HuH-7 (cell line): Measurements from ENCODE around the gene HOXA6.
A peak's percentile ranks its signal among the peaks of the same experiment; 100 is the strongest.

ENCODE experiments used
- DNase-seq: peaks from one replicate; pipeline ENCODE4 v3.0.0; 2011; ENCODE audit warnings: low spot score

HOXA6 gene

DNA sequence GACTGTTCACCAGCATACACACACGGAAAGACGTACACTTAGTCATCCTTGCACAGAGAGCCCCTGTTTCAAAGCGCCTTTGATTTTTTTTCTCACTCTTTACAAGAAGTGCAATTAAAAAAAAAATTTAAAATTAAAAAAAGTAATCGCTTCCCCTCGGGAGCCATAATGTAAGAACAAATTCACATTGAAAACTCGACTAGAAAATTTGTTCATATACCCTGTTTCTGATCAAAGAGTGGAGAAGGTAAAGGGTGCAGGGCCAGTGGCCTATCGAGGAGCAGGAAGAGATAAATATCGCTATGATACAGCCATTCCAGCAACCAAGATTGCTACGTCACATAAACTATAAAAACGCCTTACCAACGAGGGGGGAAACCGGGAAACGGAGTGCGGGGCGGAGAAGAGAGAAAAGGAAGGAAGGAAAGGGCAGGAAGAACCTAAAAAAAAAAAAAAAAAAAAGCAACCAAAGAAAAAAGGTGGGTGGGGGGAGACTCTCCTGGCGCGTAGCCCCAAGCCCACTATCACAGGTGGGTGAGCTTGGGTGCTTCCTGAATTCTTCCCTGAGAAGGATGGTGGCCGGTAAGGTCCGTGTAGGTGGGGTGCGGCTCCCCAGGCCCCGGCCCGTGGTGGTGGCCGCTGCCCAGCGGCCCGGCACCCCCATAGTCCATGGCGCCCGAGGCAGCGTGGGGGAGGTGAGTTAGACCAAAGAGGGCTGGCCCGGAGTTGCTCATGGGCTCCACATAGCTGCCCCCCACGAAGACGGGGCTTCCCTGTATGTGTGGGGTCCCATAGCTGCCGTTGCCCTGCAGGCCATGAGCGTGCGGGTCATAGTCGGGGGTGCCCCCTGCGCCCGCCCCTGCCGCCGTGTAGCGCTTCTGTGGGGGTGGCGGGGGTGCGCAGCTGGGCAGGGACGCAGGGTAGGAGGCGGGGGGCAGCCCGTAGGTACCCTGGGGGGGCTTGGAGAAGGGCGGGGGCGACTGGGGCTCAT, 39.9 kb downstream of the HOXA6 start:
- no peak for DNase-seq

DNA sequence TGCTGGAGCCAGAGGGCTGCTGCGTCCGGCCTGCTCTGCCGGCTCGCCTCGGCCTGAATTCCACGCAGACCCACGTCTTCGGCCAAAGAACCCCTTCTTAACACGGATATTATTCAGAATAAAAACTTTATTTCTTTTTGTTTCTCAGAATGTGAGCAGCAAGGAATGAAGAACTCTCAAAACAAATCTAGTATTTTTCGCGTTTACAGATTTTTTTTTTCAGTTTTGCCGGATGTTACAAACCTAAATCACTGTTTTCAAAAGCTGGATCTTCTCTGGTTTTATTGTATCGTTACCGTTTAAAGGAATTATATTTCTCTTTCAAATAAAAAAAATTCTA, 40.7 kb downstream of the HOXA6 start:
- DNase-seq: no peak

GRCh38 chr7:27106181-27106900, 41.2 kb downstream of the HOXA6 start:
- no peak for DNase-seq

- no peak for DNase-seq
These were observed 42.1 kb downstream of the HOXA6 start for GRCh38 chr7:27105301-27106031.

- DNase-seq: no peak
These were observed 43.1 kb downstream of the HOXA6 start for GRCh38 chr7:27104341-27105058.

GRCh38 chr7:27103489-27104226, 43.9 kb downstream of the HOXA6 start:
- no peak for DNase-seq

DNA sequence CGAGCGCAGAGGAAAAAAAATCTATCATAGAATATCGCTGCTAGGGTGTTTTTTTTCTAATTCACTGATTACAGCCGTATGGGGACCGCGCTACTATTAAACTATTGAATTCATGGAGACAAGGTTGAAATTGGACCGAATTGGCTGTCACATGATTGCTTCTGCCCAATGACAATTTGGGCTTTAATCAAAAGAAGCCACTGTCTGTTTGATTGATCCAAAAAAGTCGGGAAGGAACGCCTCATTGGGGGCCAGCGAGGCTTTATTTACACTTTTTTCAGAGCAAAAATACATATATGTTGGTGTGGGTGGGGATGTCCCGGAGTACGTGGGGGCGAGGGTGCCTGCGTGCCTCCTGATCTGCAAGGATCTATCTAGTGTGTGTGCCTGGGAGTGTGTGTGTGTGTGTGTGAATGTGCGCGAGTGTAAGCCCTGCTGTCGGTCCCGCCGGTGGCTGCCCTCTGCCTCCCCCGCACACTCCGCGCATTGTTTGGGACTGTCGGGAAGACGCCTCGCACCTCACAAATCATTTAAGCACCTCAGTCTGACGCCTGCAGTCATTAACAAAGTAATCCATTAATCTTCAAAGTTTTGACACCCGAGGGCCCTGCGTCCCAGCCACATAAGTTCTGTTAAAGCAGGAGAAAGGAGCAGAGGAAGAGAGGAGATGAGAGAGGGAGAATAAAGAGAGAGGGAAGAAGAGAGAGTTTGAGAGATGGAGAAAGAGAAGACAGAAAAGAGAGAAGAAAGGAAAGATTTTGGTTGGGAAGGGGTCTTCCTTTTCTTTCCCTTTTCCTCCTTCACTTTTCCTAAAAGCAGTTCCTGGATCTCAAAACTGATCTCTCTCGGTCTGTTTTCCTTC, 44.8 kb downstream of the HOXA6 start, which contains the start of gene HOXA2:
TSS of gene HOXA2 (minus strand) at position 103 of the 862 bp plus-strand sequence. CDS start 183 bp downstream, outside the sequence.
- DNase-seq: no peak

DNA sequence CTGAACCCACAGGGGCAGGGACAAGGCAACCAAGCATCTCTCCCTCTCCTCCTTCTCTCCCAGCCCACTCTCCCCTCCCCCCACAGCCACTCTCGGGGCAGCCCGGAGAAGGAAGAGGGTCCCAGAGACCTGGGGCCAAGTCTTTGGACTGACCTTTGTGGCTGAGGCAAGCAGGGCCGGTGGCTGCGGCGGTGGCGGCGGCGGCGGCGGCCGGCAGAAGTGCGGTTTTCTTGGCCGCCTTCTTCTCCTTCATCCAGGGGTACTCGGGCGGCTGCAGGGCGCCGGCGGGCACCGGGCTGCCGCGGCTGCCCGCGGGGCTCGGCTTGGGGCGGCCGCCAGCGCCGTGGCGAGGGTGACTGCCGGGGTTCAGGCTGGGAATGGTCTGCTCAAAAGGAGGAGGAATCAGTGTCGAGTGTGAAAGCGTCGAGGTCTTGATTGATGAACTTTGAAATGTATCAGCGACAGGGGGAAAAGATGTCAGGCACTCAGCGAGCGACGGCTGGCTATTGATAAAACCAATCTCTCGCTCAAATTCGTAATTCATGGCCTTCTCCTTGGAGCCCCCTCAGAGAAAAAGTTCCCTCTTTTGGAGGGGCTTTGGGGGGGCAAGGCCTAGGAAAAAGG, 45.5 kb downstream of the HOXA6 start:
- DNase-seq: no peak

DNA sequence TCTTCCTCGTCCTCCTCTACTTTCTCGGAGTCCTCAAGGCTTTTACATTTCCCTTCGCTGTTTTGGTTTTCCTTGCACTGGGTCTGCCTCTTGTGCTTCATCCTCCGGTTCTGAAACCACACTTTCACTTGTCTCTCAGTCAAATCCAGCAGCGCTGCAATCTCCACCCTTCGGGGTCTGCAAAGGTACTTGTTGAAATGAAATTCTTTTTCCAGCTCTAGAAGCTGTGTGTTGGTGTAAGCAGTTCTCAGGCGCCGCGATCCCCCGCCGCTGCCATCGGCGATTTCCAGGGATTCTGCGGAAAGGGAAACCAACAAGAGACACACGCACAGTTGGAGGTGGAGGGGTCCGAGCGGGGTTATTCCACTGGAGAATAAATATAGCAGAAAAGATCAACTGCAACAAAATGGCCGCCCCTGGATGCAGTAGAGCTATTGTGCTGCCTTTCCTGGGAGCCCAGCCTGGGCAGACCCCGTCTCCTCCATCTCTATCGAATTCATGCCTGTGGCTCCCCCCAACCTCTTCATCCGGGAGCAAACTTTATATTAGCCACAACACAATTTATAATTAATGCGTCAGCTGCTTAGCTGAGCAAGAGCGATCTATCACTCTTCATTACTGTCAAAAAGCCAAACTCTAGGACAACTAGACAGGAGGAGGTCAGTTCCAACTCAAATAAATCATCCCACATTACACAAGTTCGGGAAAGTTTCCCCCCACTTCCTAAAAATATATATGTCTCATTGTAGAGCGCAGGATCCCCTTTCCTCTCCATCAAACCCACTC, 46.2 kb downstream of the HOXA6 start:
- no peak for DNase-seq

- no peak for DNase-seq
These were observed 46.8 kb downstream of the HOXA6 start for GRCh38 chr7:27100694-27101170.

- no peak for DNase-seq
These were observed 47.9 kb downstream of the HOXA6 start for GRCh38 chr7:27099453-27100370.

DNA sequence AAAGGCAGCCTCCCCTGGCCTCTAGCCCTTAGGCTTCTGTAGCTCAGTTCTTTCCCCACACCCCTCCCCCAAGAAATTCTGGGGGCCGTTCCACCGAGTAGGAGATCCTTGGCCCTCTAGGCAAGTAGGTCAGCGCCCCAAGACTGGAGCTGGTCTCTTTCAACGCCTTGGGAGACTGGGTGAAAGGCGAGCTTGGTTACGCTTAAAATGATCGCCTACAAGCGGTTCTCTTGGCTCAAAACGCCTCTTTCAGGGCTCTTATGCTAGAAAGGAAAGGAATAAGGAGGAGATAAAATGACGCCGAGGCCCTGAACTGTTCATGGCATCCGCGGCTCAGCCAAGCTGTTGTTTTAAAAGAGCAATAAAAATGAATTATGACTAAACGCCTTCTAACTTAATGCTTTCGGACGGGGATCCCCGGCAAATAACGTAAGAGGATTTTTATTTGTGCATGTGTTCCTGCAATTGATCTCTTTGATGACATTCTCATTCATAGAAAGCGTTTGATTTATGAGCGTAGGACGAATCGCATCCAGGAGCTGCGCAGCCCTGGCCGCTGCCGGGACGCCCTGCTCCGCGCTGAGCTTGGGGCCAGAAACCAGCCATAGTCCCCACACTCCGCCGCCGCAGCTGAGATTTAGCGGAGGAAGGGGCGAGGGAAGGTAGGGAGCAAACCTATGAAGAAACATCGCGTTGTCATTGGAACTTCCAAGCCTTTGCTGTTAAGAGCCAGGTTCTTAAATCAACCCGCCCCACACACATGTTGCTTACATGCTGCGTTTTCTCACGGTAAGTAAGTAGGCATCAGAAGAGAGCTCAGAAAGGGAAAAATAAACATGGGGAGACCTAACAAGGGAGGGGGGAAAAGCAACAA, 48.8 kb downstream of the HOXA6 start:
- peak; percentile 69 for DNase-seq

GRCh38 chr7:27097686-27098577, 49.6 kb downstream of the HOXA6 start:
- DNase-seq: peak; percentile 74

- DNase-seq: peak; percentile 62
These were observed 50.6 kb downstream of the HOXA6 start for GRCh38 chr7:27096768-27097514.
